GM18867 (cell line): Measurements from ENCODE around the gene DACT3.

Experiments used
- ATAC-seq: cut with Tn5 transposase; IDR thresholded peaks from one replicate; pipeline ENCODE4 v1.9.1; 2021; ENCODE audit warnings: mild to moderate bottlenecking, moderate library complexity; ENCODE audit not compliant: unreplicated experiment

Gene DACT3

DNA sequence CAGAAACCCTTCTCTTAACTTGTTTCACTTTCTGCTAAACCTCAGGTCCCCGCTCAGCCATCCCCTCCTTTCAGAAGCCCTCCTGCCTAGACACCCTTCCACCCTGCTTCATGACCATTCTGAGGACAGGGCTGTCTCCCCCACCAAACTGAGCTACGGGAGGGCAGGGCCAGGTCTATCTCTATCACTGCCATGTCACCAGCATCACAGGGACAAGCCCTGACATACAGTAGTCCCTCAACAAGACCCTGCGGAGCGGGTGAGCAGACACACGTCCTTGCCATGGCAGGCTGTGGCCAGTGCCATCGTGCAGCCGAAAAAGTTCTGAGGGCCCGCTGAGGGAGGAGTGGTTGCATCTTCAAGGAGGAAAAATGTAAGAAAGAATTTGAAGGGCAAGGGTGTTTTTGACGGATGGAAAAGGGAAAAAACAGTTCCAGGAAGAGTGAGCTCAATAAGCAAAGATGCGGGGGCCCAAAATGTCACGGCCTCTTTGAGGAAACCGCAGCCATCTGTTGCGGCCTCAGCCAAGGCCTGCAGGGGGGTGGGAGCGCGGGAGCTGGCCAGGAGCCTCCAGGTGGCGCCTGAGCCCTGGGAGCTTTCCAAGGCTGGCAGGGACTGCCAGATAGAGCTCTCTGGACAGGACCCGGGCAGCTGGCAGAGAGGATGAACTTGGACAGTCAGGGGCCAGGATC lies 44.2 kb downstream of the DACT3 start:
- no peak for ATAC-seq

DNA sequence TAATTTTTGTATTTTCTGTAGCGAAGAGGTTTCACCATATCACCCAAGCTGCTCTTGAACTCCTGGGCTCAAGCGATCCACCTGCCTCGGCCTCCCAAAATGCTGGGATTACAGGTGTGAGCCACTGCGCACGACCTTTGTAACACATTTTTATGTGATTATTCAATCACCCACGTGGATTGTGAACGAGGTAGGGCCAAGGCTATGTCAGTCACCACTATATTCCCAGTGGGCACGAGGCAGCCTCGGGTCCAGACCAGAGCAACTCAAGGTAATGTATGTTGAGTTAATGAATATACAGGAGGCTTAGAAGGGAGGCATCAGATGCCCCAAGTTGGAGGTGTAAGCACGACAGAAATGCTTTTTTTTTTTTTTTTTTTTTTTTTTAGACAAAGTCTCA lies 45.0 kb downstream of the DACT3 start:
- ATAC-seq: no peak

DNA sequence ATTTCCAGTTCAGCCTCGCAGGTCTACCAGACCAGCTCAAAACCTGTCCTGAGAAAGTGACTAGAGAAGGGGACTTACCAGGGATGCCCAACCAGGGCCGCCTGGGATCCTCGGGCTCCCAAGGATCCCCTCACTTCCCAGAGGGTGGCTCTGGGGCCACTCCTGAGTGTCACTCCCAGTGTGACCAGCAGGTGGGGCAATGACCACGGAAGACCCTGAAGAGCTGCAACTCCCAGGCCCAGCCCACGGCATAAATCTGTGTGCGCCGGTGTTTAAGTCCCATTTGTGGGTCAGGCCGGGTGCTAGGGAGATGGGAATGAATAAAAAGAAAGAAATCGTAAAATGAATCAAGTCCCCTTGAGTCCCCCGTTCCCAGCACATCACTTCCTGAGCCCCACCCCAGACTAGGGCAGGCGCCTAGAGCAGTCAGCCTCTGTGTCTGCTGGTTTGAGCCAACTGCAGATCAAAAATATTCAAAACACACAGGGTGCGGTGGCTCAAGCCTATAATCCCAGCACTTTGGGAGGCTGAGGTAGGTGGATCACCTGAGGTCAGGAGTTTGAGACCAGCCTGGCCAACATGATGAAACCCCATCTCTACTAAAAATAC lies 46.8 kb downstream of the DACT3 start:
- ATAC-seq: peak; percentile 58

- ATAC-seq: no peak
Measured at GRCh38 chr19:46613525-46613924, 47.5 kb downstream of the DACT3 start.

- no peak for ATAC-seq
Measured at GRCh38 chr19:46611776-46612175, 49.2 kb downstream of the DACT3 start.

DNA sequence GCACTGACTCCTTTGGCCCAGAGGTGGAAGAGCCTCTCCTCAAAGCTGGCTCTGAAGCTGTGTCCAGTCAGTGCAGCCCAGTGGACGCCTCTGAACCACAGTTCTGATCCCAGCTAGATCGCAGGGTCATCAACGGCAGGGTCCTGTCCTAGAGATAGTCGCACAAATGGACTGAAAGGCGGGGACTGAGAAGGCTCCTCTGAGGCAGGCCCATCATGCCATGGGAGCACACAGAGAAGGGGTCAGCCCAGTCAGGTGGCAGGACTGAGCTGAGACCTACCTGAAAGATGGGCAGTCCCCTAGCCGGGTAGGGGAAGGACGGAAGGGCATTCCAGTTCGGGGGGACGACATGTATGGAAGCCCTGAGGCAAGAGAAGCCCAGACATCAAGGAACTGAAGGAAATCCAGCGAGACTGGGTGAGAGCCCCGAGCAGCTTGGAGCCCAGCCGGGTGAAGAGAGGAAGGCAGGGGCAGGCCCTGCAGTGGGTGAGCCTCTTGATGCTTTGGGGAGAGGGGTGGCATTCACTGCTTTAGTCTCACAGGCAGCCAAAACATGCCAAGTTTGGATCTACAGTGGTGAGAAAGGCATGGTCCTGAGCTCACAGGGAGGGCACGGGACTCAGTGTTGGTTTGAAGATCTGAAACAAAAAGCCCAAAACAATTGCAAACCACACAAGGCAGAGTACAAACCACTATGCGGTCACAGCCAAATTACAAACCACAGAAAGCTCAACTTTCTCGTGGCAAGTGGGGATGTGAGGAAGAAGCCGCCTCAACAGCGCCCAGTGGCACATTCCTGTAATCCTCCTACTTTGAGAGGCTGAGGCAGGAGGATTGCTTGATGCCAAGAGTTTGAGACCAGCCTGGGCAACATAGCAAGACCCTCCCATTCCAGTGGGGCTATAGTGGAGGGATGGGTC lies 49.9 kb downstream of the DACT3 start:
- ATAC-seq: no peak

GRCh38 chr19:46610413-46610775 lies 50.6 kb downstream of the DACT3 start:
- no peak for ATAC-seq

DNA sequence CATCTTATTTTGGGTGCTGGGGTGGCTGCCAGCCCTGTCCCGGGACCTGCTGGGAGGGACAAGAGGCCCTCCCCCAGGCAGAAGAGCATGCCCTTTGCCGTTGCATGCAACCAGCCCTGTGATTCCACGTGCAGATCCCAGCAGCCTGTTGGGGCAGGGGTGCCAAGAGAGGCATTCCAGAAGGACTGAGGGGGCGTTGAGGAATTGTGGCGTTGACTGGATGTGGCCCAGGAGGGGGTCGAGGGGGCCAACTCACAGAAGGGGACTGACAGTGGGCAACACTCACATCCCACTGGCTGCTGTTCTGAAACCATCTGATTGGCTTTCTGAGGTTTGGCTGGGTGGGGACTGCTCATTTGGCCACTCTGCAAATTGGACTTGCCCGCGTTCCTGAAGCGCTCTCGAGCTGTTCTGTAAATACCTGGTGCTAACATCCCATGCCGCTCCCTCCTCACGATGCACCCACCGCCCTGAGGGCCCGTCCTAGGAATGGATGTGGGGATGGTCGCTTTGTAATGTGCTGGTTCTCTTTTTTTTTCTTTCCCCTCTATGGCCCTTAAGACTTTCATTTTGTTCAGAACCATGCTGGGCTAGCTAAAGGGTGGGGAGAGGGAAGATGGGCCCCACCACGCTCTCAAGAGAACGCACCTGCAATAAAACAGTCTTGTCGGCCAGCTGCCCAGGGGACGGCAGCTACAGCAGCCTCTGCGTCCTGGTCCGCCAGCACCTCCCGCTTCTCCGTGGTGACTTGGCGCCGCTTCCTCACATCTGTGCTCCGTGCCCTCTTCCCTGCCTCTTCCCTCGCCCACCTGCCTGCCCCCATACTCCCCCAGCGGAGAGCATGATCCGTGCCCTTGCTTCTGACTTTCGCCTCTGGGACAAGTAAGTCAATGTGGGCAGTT lies 51.2 kb downstream of the DACT3 start:
- ATAC-seq: no peak

GRCh38 chr19:46608581-46609345 lies 52.2 kb downstream of the DACT3 start:
- no peak for ATAC-seq

DNA sequence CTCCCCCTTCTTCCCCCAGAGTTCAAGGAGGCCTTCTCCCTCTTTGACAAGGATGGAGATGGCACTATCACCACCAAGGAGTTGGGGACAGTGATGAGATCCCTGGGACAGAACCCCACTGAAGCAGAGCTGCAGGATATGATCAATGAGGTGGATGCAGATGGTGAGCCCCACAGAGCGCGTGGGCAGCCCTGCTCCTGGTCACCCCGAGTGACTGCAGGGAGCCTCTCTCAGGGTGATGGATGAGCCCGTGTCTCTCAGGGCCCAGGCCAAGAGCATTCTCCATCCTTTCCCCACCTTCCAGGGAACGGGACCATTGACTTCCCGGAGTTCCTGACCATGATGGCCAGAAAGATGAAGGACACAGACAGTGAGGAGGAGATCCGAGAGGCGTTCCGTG lies 52.8 kb downstream of the DACT3 start:
- no peak for ATAC-seq

DNA sequence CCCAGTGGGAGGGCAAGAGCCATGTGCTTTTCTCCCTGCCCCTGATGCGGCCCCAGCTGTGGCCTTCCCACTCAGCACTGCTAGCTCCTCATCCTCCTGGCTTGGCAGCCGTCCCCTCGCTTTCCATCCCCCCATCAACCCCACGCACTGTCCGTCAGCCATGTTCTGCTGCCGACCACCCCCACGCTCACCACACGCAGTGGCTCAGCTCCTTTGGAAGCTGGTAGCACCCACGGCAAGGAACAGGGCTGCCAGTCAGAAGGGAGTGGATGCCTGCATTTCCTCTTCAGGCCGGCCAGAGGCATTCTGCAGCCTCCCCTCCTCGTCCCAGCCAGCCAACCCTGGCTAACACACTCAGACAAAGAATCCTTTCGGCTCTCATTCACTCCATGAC lies 53.5 kb downstream of the DACT3 start:
- no peak for ATAC-seq

DNA sequence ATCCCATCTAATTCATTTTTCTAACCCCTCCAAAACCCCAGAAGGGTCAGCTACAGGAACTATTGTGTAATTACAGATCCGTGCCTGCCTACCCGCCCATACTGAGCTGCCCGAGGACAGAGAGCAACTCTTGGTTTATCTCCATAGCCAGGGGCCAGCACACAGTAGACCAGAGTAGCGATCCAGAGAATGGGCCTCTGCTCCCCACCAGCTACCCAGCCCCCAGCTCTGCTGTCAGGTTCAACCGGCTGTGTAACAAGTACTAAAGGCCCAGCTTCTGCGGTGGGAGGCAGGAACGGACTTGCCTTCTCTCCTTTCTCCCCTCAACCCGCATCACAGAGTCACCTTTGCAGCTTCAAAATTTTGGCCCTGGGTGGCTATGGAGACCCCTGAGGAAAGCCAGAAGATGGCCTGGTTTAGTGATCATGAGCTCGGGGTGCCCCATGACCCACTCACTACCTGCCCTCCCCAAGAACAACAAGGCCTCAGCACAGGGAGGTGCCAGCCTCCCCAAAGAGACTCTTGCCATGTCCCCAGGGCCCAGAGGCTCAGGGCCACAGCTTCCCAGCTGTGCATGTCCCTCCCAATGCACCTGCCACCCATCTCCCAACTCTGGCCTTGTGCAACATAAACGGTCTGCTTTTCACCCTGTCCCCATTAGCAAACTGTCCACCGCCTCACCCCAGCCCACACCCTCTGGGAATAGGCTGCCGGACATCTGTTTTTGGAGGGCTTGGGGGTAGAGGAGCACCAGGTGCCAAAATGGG lies 54.1 kb downstream of the DACT3 start:
- no peak for ATAC-seq

GRCh38 chr19:46606019-46606418 lies 55.0 kb downstream of the DACT3 start:
- no peak for ATAC-seq

DNA sequence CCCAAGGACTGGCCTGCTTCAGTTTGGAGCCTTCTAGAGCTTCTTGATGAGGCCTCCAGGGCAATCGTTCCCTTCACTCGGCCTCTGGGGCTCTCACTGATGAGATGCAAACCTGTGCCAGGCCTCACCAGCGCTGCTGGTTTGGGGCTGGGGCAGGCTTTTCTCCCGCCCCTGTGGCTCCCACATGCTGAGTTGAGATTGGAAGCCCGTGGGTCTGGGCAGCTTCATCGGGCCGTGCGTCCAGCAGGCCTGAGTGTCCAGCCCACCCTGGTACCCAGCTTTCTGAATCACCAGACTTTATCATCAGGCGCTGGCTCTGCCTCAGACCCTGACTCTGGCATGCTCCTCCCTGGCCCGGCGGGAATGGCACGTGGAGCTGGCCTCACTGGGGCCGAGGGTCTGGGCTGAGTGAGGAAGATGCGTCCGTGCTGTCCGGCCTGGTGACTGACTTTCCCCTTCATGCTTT lies 55.6 kb downstream of the DACT3 start:
- ATAC-seq: no peak

GRCh38 chr19:46604781-46605355 lies 56.1 kb downstream of the DACT3 start:
- ATAC-seq: no peak

DNA sequence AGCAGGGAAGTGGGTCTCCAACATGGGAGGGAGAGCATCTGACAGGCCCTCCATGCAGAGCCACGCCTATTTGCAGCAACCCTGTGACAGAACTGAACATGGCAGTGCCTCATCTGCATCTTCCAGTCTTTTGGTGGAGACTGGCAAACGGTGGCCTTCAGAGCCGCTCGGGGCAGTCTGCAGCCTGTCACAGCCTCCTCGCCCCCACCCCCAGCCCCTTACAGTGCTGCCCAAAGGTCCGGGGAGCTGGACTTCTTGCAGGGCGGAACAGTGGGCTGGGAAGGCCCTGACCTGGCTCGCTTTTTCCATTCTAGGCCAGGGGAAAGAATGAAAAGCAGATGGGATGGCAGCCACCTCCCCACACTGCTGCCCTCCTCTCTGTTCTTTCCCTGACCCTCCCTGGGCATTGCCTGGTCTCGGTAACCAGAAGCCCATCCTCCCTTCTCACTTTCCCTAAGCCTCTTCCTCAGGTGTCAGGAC lies 57.2 kb downstream of the DACT3 start:
- no peak for ATAC-seq

DNA sequence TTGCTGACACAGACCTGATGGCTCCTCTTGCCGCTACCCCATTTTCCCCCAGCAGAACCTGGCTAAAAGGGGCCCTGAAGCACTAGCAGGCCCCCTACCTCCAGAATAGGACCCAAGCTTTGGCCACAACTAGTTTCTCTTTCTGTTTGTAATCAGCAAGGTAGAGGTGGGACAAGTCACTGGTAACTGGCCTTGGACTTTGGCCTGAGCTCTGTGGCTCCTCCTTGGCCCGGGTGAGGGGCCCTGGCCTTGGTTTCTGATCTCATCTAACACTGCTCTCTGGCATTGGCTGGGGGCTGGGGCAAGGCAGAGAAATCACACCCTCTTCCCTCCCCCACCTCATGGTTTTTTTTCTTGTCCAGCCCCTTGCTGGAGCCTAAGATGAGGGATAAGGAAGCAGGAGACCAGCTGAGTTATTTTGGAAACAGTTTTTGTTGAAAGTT lies 57.8 kb downstream of the DACT3 start:
- ATAC-seq: no peak

GRCh38 chr19:46602392-46603194 lies 58.4 kb downstream of the DACT3 start:
- ATAC-seq: no peak
